Fibroblast of lung (primary cell): ENCODE data around the gene FGF18. TPM values are rescaled to one million over a fixed set of nuclear protein-coding genes. Genes with fewer than 3 reads are reported as not detected.

Source experiments
- DNase-seq, 2 donors: peaks; one replicate each; pipeline versions ENCODE4 v3.0.0 to v3.0.0-alpha.2; 2010; ENCODE audit warnings: low read depth in 2 of 2
- H2AFZ ChIP-seq: 2 replicates; pipeline ENCODE4 v1.5.1; 2012; ENCODE audit warnings: low read length, control low read depth, inconsistent platforms
- H3K27ac ChIP-seq: 2 replicates; pipeline ENCODE4 v1.5.1; 2011; ENCODE audit warnings: low read length, control low read depth; ENCODE audit not compliant: insufficient read depth
- H3K27me3 ChIP-seq: 2 replicates; pipeline ENCODE4 v1.5.1; 2011; ENCODE audit warnings: mild to moderate bottlenecking, low read length; ENCODE audit not compliant: control insufficient read depth, insufficient read depth
- H3K36me3 ChIP-seq: 2 replicates; pipeline ENCODE4 v1.5.1; 2011; ENCODE audit warnings: low read length; ENCODE audit not compliant: control insufficient read depth, insufficient read depth
- H3K4me1 ChIP-seq: 2 replicates; pipeline ENCODE4 v1.5.1; 2011; ENCODE audit warnings: low read length; ENCODE audit not compliant: control insufficient read depth, insufficient read depth; ENCODE audit errors: extremely low read depth
- H3K4me2 ChIP-seq: 2 replicates; pipeline ENCODE4 v1.5.1; 2011; ENCODE audit warnings: low read length, control low read depth; ENCODE audit not compliant: insufficient read depth; ENCODE audit errors: extremely low read depth
- H3K4me3 ChIP-seq, 4 experiments: fragments of 200-600 bp in 1 of 4; sonication (generic) in 1 of 4; replicated peaks in 1 of 4; 2 replicates each; pipeline ENCODE4 v1.5.1; 2011 to 2016; ENCODE audit warnings: low read length in 4 of 4, low read depth in 3 of 4, mild to moderate bottlenecking in 3 of 4, control low read depth in 2 of 4, inconsistent platforms in 1 of 4, mixed read lengths in 1 of 4; ENCODE audit not compliant: insufficient read depth in 1 of 4; ENCODE audit errors: control extremely low read depth in 1 of 4
- H3K79me2 ChIP-seq: 2 replicates; pipeline ENCODE4 v1.5.1; 2012; ENCODE audit warnings: mild to moderate bottlenecking, low read length, inconsistent platforms; ENCODE audit not compliant: control insufficient read depth, insufficient read depth
- H3K9ac ChIP-seq: 2 replicates; pipeline ENCODE4 v1.5.1; 2011; ENCODE audit warnings: mild to moderate bottlenecking, low read length, control low read depth; ENCODE audit not compliant: insufficient read depth
- H3K9me3 ChIP-seq: 2 replicates; pipeline ENCODE4 v1.5.1; 2012; ENCODE audit warnings: low read depth, low read length; ENCODE audit not compliant: control insufficient read depth, insufficient read depth
- H4K20me1 ChIP-seq: 2 replicates; pipeline ENCODE4 v1.5.1; 2011; ENCODE audit warnings: low read length; ENCODE audit not compliant: control insufficient read depth, insufficient read depth; ENCODE audit errors: extremely low read depth
- CTCF ChIP-seq, 2 donors: IDR thresholded peaks in 1 of 2; conservative IDR thresholded peaks in 1 of 2; 1 replicate in 1 of 2; 2 replicates in 1 of 2; pipeline ENCODE4 v1.5.1; 2011 to 2012; ENCODE audit warnings: low read length in 2 of 2, control low read depth in 1 of 2, inconsistent platforms in 1 of 2, low read depth in 1 of 2, mild to moderate bottlenecking in 1 of 2
- EZH2 ChIP-seq: IDR thresholded peaks from 2 replicates; pipeline ENCODE4 v1.5.1; 2012; ENCODE audit warnings: low read length, control low read depth, mild to moderate bottlenecking; ENCODE audit errors: missing control alignments
- polyA plus RNA-seq, 2 donors: library from polyadenylated mRNA; depleted of rRNA in 1 of 2; stranded (reverse) in 1 of 2; unstranded in 1 of 2; fragments of >200 nt; gene quantifications; 2 replicates each; pipeline ENCODE4 v1.2.1, GENCODE V29; 2011 to 2012; ENCODE audit warnings: missing spikeins in 1 of 2
- total RNA-seq: library from RNA; depleted of rRNA; stranded (reverse); fragments of >200 nt; gene quantifications from 2 replicates; pipeline ENCODE4 v1.2.1, GENCODE V29; 2014

FGF18 gene
- total and polyA plus RNA-seq, 2 donors (not counting 1 experiment from before 2014, with no cell fraction given), result 0.33 to 19.3 TPM

GRCh38 chr5:171462928-171463861 is 43.7 kb downstream of the FGF18 start:
- no peaks in the 10 kb centered on the region for H3K9me3 ChIP-seq
- peak in 1 of 2 donors; percentile 65 for DNase-seq
- H3K27ac ChIP-seq, result no peak overlapping the region
- H3K9ac ChIP-seq, result no peak overlapping the region
- no peaks in the 10 kb centered on the region for H3K36me3 ChIP-seq
- peaks cover 2% of the 10 kb centered on the region for H3K27me3 ChIP-seq
- H4K20me1 ChIP-seq, result no peaks in the 10 kb centered on the region
- no peak overlapping the region for H2AFZ ChIP-seq
- no peak overlapping the region for H3K4me2 ChIP-seq
- TF ChIP-seq CTCF (conservative IDR thresholded peaks at IDR 0.05 in 1 of 2, IDR thresholded peaks at IDR 0.05 in 1 of 2; ENCODE audit: low read depth in 1 of 2, low read length in 2 of 2), result no peak
- TF ChIP-seq EZH2, result no peak
- H3K79me2 ChIP-seq, result no peaks in the 10 kb centered on the region
- H3K4me3 ChIP-seq, result no peak overlapping the region
- H3K4me1 ChIP-seq, result no peaks in the 10 kb centered on the region

- Histone ChIP-seq H3K9me3 (no peaks in the 10 kb centered on the region), H2AFZ (no peak overlapping the region), H3K27me3 (no peaks in the 10 kb centered on the region), H3K4me3 (no peak overlapping the region), H3K9ac (no peak overlapping the region), H3K79me2 (no peaks in the 10 kb centered on the region), H4K20me1 (no peaks in the 10 kb centered on the region), H3K4me1 (no peaks in the 10 kb centered on the region), H3K4me2 (no peak overlapping the region), H3K36me3 (no peaks in the 10 kb centered on the region), H3K27ac (no peak overlapping the region)
- DNase-seq, result no peak
- TF ChIP-seq CTCF (conservative IDR thresholded peaks at IDR 0.05 in 1 of 2, IDR thresholded peaks at IDR 0.05 in 1 of 2; ENCODE audit: low read depth in 1 of 2, low read length in 2 of 2), result no peak
- no peak for TF ChIP-seq EZH2
Observed at GRCh38 chr5:171463862-171464229, 44.4 kb downstream of the FGF18 start.

GRCh38 chr5:171464829-171465228 is 45.4 kb downstream of the FGF18 start:
- Histone ChIP-seq H3K4me2 (no peak overlapping the region), H3K27me3 (no peaks in the 10 kb centered on the region), H3K27ac (no peak overlapping the region), H3K79me2 (no peaks in the 10 kb centered on the region), H3K9ac (no peak overlapping the region), H2AFZ (no peak overlapping the region), H4K20me1 (no peaks in the 10 kb centered on the region), H3K4me1 (no peaks in the 10 kb centered on the region), H3K4me3 (no peak overlapping the region), H3K36me3 (no peaks in the 10 kb centered on the region), H3K9me3 (no peaks in the 10 kb centered on the region)
- TF ChIP-seq CTCF (conservative IDR thresholded peaks at IDR 0.05 in 1 of 2, IDR thresholded peaks at IDR 0.05 in 1 of 2; ENCODE audit: low read depth in 1 of 2, low read length in 2 of 2) (no peak), EZH2 (no peak)
- DNase-seq, result no peak
